HG02981 (cell line): Measurements from ENCODE around the gene OTOG.

Experiments used
- ATAC-seq: cut with Tn5 transposase; IDR thresholded peaks from one replicate; pipeline ENCODE4 v1.9.1; 2021; ENCODE audit warnings: mild to moderate bottlenecking, moderate library complexity; ENCODE audit not compliant: unreplicated experiment

OTOG gene

DNA sequence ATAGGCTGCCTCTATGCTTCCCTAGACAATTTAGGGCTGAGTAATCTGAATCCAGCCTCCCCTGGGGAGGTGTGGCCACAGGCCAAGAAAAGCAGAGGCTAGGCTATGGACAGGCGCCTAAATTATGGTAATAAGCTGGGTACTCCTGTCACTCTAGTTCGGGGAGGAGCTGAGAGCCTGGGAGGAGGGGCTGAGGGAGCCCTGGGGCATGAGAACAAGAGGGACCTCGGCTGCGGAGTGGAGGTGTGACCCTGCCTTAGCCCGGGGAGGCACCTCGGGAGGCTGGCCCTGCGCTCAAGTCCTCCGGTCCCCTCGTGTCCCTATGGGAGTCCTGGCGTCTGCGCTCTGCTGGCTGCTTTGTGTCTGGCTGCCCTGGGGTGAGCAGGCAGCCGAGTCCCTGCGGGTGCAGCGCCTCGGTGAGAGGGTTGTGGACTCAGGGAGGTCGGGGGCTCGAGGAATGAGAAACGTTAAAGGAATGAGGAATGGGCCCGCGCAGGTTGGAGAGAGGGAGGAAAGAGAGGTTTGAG lies at the start of gene OTOG:
TSS of gene OTOG (plus strand) at position 209 of the 527 bp plus-strand sequence. CDS start at position 323, 114 bp downstream.
- ATAC-seq = no peak

DNA sequence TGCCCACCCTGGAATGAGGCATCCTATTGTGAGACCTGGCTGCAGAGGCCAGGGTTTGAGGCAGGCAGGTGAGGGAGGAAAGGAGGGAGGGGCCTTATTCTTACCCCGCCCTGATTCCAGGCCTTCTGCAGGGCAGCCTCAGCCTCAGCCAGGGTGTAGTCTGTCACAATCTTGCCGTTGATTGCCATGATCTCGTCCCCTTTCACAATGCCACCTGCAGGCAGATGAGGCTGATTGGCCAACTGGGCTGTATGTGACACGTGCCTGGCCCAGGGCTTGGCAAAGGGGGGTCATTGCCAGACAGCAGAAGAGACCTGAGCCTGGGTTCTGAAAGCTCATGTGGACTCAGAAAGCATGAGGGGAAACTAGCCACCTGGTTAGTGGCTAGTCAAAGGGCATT lies 49.0 kb upstream of the OTOG start:
- no peak for ATAC-seq

- ATAC-seq = no peak
Measured at GRCh38 chr11:17498475-17498874, 48.6 kb upstream of the OTOG start.

- ATAC-seq = no peak
Measured at GRCh38 chr11:17500673-17501072, 46.4 kb upstream of the OTOG start.

- no peak for ATAC-seq
Measured at GRCh38 chr11:17502630-17503029, 44.4 kb upstream of the OTOG start.

DNA sequence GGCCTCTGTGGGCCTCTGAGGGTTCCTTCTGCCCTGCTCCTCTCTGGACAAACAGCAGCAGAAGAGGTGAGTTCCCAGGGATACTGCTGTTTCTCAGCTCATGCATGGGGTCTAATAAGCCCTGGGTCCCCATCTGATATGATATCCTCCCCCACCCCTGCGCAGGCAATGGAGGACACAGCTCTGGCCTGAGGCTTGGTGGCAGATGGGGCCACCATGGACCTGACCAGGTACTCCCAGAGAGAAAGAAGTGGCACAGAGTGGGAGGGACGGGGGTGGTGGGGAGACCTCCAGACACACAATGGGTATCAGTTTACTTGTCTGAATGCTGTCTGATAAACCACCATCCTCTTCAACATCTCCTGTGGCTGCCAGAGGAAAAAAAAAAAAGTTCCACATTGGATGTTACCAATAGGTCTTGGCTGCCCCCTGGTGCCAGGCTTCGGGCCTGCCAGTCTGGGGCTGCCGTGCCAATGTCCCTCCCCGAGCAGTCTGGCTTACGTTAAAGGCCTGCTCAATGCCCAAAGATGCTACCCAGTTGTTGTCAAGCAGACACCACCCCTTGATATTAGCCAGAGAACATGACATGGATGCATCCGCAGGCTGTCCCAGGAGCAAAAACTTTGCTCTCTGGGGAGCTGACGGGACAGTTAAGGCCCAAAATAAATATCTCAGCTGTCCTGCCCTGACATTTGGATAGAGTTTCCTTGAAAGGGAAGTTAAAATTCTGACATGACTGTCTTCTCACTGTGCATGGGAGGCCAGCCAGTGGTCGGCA lies 42.5 kb upstream of the OTOG start:
- ATAC-seq = peak; percentile 61

GRCh38 chr11:17505146-17505545 lies 41.9 kb upstream of the OTOG start:
- ATAC-seq = no peak

- ATAC-seq = no peak
Measured at GRCh38 chr11:17506314-17506713, 40.7 kb upstream of the OTOG start.

DNA sequence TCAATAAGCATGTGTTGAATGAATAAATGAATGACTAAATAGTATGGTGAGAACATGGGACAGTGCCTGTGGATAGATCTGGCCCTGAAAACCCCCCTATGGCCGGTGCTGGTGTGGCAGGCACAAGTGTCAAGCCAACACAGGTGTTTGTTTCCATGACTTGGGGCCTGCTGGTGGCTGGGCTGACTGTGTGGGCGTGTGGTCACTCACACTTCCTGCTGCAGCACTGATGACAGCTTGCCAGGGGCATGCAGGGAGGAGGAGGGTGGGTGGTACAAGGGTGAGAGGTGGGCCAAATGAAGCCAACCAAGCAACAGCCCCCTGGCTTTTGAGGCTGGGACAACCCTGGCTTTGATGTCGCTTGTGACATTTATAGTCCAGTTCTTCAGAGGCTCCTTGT lies 40.1 kb upstream of the OTOG start:
- no peak for ATAC-seq

DNA sequence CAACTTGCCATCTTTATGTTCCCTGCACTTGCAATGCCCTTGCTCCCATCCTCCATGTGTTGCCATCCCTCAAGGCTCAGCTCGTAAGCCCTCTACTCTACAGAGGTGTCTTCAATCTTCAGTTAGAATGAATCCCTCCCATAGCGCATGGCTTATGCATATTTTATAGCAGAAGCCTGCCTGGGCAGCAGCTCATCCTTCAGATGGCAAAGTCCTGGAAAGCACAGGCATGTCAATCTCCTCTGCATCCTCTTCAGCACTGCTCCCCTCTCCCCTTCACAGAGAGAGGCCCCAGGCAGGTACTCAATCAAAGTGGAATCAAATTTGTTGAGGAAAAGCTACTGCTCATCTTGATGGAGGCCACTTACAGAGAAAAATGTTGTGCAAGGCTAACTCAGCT lies 39.3 kb upstream of the OTOG start:
- ATAC-seq = no peak

DNA sequence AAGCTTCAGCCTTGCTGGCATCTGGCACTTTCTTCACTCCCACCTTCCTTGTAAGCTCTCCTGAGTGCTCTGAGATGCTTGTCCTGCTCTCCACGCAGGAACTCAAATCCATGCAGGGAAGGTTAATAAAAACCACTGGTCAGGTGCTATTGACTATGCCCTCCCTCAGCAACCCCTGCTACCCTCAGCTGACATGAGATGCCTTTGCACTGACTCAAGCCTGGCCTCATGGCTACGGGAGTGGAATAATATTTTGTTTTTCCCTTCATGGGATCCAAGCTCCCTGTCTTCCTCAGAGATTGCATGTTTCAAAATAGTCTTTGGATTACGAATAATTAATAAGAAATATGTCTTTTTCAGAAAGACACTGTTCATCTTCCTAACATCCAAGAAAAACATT lies 38.8 kb upstream of the OTOG start:
- no peak for ATAC-seq

GRCh38 chr11:17508791-17509190 lies 38.3 kb upstream of the OTOG start:
- ATAC-seq = no peak

GRCh38 chr11:17510507-17511206 lies 36.4 kb upstream of the OTOG start:
- ATAC-seq = no peak

GRCh38 chr11:17511571-17511970 lies 35.5 kb upstream of the OTOG start:
- no peak for ATAC-seq

DNA sequence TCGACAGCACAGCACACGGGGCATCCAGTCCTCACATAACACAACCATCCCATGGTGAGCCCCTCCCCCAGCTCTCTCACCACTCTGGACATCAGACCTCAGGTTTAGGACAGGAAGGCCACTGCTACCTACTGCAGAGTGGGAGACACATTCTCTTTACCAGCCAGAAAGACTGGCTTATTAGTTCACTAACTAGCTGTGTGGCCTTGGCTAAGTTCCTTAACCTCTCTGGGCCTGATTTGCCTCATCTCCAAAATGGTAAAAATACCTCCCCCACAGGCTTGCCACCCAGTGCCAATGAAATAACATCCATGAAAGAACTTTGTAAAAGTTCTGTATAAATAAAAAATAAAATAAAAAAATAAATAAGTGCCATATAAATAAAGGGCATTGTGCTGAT lies 35.0 kb upstream of the OTOG start:
- ATAC-seq = no peak

GRCh38 chr11:17513853-17514252 lies 33.2 kb upstream of the OTOG start:
- no peak for ATAC-seq

GRCh38 chr11:17514476-17514875 lies 32.6 kb upstream of the OTOG start:
- ATAC-seq = no peak

- no peak for ATAC-seq
Measured at GRCh38 chr11:17515443-17516176, 31.4 kb upstream of the OTOG start.

- no peak for ATAC-seq
Measured at GRCh38 chr11:17516551-17517150, 30.4 kb upstream of the OTOG start.

GRCh38 chr11:17517186-17517585 lies 29.9 kb upstream of the OTOG start:
- no peak for ATAC-seq

DNA sequence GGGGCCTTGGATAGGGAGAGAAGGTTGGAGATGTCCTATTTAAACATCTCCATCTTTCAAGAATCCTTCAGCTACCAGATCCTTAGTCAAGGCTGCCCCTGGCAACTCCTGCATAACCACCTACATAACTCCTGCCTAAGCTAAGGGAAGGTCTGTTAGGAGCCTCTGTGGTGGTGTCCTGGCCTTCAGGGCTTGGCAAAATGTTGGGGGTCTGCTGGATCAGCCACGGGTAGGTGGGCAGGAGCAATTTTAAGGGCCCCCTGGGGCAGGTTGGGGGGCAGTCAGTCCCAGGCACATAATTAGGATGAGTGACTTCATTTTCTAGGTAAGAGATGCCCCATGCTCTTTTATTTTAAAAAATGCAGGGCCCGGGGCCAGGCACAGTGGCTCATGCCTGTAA lies 28.7 kb upstream of the OTOG start:
- ATAC-seq = no peak
